NCI-H524 treated with DMSO at 0.1 percent for 48 hours (cell line): ENCODE data around the gene IQCM.
"Not testable (repeated sequence)": the region's sequence is repeated elsewhere in the genome, so short reads cannot be mapped to it uniquely, and the experiment has no call there.

Experiments
- DNase-seq: peaks from one replicate; lab custom pipeline; 2025; lab: John Stamatoyannopoulos, UW

IQCM gene

DNA sequence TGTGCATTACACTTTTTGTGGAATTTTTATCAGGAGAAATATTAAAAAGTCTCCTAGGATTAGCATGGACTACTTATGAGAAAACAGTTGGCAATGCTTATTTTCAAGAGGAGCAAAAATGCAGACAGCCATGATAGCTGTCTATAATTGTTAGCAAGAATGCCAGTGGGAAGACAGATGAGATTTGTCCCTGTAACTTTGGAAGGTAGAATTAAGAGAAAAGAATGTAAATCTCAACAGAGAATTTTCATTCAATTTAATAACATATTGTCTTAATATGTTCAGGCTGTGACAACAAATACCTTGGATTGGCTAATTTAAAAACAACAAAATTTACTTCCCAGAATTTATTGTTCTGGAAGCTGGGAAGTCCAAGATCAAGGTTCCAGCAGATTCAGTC, 349.2 kb downstream of the IQCM start:
- no peak for DNase-seq

DNA sequence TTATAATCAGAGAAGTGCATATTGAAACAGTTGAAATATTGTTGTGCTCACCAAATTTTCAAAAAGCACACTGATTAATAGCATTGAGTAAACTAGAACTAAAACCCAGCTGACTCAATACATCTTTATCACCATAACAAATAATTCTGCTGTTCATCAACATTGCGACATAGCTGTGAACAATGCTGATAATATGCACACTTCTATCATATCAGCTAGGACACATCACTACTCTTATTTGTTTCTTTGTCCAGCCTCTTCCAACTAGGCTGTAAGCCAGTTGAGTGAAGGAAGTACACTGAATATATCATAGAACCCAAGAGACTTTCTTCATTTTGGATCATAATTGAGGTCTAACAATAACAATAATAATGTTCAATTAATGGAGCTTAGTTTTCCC, 349.7 kb downstream of the IQCM start:
- DNase-seq = no peak

DNA sequence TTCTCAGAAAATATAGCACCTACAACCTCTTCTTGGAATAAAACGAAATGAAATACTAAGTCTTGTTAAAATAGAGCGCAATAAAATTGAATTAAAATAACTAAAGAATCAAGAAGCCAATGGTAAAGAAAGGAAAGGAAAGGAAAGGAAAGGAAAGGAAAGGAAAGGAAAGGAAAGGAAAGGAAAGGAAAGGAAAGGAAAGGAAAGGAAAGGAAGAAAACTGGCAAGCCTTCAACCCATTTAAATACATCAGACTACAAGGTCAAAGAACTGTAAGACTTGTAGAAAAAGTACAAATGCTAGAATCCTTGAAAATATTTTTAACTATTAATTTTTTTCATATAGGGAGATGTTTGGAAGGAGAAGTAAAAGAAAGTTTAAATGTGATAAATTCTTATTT, 372.1 kb downstream of the IQCM start:
- DNase-seq = no peak

DNA sequence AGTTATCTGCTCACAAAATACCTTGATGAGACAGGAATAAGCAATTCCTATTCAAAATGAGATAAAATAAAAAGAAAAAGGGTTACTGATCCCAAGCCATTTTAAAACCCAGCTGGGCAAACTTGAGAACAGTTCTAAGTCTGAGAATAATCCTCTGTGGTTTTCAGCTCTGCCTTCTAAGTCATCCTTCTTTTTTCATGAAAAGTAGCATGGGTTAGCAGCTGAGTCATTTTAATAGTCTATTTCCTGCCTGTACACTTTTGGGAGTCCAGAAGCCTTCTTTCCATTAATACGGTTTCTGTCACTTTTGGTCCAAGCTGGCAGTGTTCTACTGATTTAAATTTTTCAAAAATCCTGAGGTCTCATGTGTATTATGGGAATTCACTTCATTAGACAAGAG, 374.3 kb downstream of the IQCM start:
- DNase-seq = no peak

DNA sequence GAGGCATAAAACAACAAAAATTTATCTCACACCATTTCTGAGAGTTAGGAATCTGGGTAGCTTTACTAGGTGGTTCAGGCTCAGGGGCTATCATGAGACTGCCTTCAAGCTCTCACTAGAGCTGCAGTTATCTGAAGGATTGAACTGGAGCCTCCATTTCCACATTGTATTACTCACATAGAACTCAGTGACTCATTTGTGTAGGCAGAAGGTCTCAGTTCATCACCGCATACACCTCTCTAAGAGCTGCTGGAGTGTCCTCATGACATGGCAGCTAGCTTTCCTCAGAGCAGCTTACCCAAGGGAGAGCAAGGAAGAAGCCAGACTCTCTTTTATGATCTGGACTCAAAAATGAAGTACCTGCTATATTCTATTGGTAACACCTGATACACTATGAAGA, 389.2 kb downstream of the IQCM start:
- DNase-seq = no peak

DNA sequence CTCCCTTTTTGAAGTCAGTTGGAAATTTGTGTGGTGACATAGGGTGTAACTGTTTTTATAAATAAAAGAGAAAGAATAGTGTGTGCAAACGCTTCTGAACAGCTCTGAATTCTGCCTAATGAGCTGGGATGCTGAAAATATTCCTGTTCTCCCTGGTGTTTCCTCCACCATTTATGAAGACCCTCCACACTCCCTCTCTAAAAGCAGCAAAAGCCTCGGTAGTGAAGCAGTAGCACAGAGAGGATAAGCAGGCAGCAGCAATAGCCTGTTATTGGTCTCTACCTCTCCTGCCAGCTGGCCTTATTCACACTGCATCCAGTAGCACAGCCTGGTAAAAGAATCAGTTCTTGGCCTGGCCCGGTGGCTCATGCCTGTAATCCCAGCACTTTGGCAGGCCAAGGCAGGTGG, 406.1 kb downstream of the IQCM start:
- DNase-seq = no peak

DNA sequence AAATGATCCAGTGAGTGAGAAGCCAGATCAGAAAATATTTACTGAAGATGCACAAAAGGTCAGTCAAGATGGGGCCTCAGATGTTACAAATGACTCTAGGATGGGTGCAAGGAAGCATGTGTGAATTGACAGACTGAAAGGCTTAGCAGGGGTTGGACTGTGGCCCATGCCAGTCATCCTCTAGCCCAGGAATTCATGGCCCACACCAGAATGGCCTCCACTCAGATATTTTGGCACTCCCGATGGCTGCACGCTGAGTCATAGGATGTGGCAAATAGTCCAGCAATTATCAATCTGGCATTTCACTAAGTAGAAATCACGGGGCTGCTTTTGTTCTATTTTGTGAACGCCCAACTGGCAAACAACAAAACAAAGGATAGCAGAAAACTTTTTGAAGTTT, 406.5 kb downstream of the IQCM start:
- DNase-seq = no peak

DNA sequence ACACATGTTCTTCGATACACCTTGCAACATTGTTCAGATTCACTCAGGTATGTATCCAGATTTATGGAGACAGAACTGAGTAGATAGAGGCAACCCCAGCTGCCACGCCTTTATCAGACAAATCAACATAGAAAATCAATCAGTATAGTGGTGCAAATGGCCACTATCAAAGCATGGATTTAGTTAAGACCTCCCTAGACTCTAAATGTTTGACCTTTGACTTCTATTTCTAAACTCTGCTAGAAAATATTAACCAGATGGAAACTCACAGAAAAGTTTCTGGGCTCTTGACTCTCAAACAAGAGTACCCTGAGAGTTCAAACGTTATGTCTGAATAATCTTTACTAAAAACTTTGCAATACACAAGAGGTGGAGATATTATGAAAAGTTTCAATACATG, 411.5 kb downstream of the IQCM start:
- DNase-seq = no peak

DNA sequence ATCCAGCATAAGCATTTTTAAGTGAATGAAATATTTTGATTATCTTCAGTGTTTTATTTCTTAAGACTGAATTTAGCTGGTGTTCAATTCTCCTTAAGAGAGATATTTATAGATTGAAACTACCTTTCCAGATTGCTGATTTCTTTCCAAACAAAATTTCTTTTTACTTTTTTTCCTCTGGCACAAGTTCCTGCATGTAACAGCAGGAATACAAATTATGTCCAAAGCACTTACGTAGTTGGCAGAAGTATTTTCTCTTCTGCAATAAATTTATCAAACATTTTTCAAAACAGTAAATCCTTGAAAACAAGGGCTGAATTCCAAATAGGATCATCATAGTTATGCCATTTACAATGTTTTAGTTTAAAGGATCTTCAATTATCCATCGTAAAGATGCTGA, 412.6 kb downstream of the IQCM start:
- no peak for DNase-seq

DNA sequence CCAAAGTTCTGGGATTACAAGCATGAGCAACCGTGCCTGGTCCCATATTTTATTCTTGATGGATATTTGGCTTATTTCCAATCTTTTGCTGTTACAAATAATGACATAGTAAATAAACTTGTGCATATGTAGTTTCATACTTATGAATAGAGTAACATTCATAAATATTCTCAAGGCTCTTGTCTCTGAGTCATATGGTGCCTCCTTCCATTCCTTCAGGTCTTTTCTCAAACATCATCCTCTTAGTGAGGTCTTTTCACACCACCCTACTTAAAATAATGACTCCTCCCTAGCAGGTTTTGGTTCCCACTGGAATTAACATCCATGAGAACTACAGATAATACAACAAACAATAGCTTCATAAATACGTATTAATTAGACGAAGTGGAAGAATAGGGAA, 416.6 kb downstream of the IQCM start:
- no peak for DNase-seq

DNA sequence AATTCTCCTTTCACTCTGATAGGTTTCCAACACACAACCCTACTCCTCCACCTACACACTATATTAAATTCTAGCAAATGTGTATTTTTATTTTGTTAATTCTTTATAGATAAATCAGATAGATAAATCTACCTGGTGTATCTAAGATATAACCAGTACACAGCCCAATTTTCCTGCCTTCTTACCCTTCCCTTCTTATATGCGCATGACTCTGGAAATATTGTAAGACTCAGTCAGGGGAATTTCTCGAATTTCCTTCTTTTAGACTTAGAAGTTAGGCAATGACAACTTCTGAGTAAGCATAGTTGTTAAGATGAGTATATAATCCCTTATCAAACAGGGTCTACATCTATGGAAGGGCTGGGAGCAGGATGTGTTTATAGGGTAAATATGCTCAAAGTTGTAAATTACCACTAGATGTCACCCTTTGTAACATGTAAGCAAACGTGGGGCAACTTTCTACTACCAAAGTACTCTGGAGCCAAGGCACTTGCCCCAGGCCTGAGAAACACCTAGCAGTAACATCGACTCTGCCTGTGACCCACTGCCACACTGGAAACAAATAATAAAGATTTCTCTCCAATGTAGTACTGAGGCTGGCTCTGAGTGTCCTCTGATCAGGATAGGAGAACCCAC, 444.7 kb downstream of the IQCM start:
- DNase-seq = no peak

DNA sequence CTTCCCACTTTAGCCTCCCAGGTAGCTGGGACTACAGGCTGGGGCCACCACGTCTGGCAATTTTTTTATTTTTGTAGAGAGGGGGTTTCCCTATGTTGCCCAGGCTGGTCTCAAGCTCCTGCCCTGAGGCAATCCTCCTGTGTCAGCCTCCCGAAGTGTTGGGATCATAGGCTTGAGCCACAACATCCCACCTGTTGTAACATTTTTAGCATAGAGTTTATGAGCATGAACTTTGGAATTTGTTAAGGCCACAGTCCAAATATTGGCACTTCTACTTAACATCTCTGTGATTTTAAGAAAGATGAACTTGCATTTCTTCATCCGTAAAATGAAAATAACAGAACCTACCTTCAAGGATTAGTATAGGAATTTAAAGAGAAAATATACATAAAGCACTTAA, 445.6 kb downstream of the IQCM start:
- no peak for DNase-seq

DNA sequence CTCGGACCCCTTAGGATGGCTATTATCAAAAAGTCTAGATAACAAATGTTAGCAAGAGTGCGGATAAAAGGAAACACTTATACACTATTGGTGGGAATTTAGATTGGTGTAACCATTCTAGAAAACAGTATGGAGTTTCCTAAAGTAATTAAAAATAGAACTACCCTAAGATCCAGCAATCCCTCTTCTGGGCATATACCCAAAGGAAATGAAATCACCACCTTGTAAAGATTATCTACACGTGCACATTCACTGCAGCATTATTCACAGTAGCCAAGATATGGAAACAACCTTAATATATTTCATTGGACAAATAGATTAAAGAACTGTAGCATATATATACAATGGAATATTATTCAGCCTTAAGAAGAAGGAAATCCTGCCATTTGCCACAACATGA, 462.4 kb downstream of the IQCM start:
- no peak for DNase-seq

DNA sequence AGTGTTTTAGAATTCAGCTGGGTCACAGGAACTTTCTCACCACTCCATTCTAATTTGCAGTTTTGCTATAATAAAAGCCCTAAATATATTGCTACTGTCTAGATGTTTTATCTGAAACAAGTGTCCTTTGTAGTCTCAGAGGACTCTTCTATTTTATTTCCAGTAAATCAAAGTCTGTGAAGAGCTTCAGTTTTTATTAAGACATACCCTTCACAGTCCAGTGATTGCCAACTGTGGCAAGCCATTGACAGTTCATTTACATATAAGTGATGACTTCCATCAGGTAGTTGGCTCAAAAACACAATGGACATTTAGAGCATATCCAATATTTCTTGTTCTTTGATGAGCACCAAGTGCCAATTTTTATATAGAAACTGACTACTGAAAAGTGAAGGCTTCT, 466.1 kb downstream of the IQCM start:
- DNase-seq = no peak

DNA sequence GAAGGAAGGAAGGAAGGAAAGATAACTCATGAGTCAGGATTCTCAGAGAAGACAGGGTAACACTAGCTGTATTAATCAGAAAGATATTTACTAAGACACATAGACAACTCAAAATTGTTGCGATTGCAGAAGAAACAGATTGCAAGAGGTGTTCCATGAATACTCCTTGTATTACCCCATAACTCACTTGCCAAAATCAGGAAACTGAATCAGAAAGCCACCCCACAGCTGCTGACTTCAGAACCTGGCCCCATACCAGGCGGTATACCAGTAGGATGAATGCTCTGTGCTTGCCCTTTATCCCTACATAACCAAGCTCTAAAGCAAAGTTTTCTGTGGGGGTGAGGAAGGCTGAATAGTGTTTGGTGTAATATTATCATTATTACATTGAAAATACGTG, 468.5 kb downstream of the IQCM start:
- no peak for DNase-seq

DNA sequence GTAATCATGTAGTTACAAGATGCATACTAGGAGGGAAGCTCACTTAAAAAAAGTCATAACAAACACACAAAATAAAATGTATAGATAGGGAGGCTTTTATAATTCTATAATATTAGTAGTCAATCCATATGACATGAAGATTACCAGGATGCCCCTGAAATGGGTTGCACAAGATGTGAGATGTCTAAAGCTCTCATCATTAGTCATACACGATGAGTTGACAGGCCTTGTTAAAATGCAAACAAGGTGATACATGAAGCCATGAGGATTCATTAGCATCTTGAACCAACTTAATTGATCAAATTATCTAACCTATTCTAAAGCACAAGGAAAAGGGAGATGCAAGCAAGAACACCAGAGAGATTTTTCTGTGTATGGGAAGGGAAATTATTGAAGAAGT, 470.2 kb downstream of the IQCM start:
- no peak for DNase-seq

DNA sequence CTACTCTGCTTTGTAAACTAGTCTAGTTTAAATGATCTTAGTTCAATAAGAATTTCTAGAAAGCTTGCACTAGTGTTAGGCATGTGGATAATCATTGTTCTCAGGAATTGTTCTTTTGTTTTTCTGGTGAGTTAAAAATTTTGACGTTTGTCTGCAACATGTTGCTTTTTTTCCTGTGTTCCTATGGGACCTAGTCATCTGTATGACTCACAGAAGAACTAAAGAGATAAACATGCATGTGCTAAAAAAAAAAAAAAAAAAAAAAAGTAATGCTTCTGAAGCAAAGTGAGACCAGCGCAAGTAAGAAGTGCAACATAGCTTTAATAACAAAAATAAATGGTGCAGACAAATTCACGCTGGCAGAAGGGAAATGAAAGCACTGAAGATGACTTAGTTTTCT, 471.2 kb downstream of the IQCM start:
- no peak for DNase-seq

DNA sequence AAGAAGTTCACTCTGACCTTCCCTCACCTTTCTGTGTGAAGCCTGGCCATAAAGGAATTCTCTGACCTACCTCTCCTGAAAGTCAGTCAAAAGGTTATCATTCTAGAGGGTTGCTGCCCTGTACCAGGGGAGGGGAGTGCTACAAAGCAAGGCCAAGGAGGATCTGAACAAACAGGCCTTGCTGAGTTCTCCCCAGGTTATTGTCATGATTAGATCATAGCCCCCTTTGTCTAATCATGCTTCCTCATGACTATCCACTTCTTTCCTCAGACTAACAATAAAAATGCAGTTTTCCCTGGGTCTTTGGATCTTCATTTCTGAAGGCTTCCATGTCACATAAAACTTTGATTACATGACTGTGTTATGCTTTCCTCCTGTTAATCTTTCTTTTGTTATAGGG, 472.0 kb downstream of the IQCM start:
- DNase-seq = no peak

DNA sequence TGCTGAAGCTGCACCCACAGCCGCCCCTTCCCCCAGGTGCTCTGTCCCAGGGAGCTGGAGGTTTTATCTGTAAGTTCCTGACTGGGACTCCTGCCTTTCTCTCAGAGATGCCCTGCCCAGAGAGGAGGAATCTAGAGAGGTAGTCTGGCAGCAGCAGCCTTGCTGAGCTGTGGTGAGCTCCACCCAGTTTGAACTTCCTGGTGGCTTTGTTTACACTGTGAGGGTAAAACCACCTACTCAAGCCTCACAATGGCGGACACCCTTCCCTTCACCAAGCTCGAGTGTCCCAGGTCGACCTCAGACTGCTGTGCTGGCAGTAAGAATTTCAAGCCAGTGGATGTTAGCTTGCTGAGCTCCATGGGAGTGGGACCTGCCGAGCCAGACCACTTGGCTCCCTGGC, 474.5 kb downstream of the IQCM start:
- DNase-seq = not testable (repeated sequence)

DNA sequence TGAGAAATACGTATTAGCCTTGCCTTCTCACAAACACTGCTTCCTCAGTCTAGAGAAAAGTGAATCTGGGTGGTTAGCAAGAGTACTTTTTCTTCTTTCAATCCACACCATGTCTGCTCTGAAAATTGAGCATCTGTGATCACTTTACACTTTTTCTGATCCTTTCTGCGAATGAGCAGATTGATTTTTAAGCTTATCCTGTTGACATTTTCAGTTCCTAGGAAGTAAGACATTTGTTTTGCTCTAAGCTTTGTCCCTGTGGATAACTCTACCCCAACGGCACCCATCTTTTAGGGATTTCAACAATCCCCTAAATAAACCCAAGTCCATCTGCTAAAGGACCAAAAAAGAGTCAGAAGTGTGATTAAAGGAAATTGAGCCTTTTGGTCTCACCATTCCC, 487.5 kb downstream of the IQCM start:
- no peak for DNase-seq

DNA sequence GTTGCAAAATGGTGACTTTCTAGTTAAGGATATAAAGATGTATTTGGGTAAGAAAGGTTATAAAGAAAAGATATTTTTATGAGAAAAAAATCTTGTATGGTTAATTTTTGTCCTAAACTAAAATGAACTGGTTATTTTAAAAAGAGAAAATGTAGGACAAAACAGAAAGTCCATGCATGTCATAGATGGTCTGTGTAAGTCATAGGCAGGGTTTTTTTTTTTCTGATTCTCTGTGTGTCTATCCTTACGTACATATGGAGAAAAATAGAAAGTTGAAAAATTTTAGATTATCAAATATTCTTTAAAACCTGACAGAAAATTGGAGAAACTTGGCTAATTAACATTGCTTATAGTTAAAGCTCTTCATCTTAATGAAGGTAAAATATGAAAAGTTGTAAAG, 493.4 kb downstream of the IQCM start:
- DNase-seq = no peak

DNA sequence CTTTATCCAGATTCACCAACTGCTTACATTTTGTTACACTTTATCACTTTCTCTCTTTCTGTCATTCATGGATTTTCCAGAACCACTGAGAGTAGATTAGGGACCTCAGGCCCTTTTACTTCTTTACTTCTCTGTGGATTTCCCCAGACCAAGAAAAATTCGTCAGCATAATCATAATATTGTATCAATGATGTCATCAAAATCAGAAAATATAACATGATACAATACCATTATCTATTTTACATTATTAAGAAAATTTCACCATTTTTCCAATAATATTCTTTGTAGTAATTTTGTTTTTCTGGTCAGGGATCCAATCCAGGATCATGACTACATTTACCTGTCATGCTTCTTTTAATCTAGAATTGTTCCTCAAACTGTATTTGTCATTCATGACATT, 494.2 kb downstream of the IQCM start:
- DNase-seq = no peak

DNA sequence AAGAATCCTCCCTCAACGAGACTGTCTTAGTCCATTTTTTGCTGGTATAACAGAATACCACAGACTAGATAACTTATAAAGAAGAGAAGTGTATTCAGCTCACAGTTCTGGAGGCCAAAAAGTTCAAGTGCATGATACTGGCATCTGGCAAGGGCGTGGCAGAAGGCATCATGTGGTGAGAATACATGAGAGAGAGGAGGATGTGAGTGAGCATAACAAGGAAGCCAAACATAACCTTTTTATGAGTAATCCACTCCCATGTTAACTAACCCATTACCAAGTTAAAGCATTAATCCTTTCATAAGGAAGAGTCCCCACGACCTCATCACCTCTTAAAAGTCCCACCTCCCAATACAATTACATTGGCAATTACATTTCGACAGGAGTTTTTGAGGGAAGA, 504.6 kb downstream of the IQCM start:
- DNase-seq = no peak

DNA sequence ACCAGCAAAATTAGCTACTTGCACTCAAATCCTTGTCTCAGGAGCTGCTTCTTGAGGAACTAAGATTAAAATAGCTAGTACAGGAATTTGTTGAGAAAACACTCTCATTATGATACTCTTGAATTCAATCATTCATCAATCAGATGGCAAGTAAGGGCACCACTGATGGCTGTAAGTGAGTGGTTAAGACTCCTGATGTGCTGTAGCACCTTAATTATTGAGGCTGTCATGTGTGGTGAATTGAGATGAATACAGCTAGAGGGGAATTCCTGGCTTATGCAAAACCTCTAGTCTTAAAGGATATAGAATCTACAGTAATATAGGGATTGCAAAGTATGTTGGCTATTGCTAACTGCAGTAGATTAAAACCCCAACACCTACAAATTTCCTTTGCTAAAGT, 509.1 kb downstream of the IQCM start:
- DNase-seq = no peak
